Testis (tissue), 2 donors: Measurements from ENCODE around the gene ANKRD44.

Source experiments
- POLR2A ChIP-seq: fragments of 450-650 bp; IDR thresholded peaks from one replicate; pipeline ENCODE4 v1.6.1; 2017; ENCODE audit warnings: antibody characterized with exemption, mild to moderate bottlenecking, moderate library complexity
- TF ChIP-seq, protein P1 (sequence below), 3 experiments: fragments of 450-650 bp in 2 of 3; fragments of 200-600 bp in 1 of 3; sonication (generic) in 1 of 3; IDR thresholded peaks; one replicate each; pipeline ENCODE4 v1.5.1; 2016 to 2019; ENCODE audit warnings: antibody characterized with exemption in 3 of 3, mild to moderate bottlenecking in 2 of 3, moderate library complexity in 1 of 3

DNA sequence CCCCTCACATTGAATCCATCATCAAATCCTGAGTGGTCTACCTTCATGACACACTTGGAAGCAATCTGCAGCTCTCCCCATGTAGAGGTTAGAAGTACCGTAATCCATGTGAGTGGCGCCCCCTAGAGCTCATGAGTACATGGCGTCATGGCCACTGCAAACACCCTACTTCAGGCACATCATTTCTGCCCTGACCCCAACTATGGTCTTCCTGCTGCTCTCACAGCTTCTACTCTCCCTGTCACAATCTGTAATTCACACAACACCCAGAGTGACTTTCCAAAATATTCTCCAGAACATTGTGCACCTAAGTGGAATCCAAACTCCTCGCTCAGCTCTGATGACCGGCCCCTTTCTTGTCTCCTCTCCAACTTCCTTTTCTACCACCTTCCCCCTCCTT is 141.9 kb downstream of the ANKRD44 start:
- TF ChIP-seq, protein P1, sequence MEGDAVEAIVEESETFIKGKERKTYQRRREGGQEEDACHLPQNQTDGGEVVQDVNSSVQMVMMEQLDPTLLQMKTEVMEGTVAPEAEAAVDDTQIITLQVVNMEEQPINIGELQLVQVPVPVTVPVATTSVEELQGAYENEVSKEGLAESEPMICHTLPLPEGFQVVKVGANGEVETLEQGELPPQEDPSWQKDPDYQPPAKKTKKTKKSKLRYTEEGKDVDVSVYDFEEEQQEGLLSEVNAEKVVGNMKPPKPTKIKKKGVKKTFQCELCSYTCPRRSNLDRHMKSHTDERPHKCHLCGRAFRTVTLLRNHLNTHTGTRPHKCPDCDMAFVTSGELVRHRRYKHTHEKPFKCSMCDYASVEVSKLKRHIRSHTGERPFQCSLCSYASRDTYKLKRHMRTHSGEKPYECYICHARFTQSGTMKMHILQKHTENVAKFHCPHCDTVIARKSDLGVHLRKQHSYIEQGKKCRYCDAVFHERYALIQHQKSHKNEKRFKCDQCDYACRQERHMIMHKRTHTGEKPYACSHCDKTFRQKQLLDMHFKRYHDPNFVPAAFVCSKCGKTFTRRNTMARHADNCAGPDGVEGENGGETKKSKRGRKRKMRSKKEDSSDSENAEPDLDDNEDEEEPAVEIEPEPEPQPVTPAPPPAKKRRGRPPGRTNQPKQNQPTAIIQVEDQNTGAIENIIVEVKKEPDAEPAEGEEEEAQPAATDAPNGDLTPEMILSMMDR (IDR thresholded peaks at IDR 0.05) = peak; percentile 26 to 70 (median 69)
- no peak for TF ChIP-seq POLR2A
